ENCODE results near the gene MS4A6E. TPM values are rescaled to one million over a fixed set of nuclear protein-coding genes. Genes with fewer than 3 reads are reported as not detected.
"Not testable (repeated sequence)": the region's sequence is repeated elsewhere in the genome, so short reads cannot be mapped to it uniquely, and the experiment has no call there.

Gene MS4A6E
- total RNA-seq, 1 donor from 2014 or later: not detected

GRCh38 chr11:60301178-60301577 is 25.9 kb upstream of the MS4A6E start:
- no peak for DNase-seq (ENCODE audit: low read depth)
- TF ChIP-seq, protein P1, sequence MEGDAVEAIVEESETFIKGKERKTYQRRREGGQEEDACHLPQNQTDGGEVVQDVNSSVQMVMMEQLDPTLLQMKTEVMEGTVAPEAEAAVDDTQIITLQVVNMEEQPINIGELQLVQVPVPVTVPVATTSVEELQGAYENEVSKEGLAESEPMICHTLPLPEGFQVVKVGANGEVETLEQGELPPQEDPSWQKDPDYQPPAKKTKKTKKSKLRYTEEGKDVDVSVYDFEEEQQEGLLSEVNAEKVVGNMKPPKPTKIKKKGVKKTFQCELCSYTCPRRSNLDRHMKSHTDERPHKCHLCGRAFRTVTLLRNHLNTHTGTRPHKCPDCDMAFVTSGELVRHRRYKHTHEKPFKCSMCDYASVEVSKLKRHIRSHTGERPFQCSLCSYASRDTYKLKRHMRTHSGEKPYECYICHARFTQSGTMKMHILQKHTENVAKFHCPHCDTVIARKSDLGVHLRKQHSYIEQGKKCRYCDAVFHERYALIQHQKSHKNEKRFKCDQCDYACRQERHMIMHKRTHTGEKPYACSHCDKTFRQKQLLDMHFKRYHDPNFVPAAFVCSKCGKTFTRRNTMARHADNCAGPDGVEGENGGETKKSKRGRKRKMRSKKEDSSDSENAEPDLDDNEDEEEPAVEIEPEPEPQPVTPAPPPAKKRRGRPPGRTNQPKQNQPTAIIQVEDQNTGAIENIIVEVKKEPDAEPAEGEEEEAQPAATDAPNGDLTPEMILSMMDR (conservative IDR thresholded peaks at IDR 0.05; ENCODE audit: low read depth, low read length): no peak
- no peak overlapping the region for H3K4me3 ChIP-seq (ENCODE audit: low read depth, low read length)

- not testable (repeated sequence) for DNase-seq (ENCODE audit: low read depth); H3K4me3 ChIP-seq (ENCODE audit: low read depth, low read length)
Measured at GRCh38 chr11:60301884-60302283, 25.2 kb upstream of the MS4A6E start.

- DNase-seq (ENCODE audit: low read depth): no peak
- H3K4me3 ChIP-seq (ENCODE audit: low read depth, low read length): no peak overlapping the region
- TF ChIP-seq, protein P1 (conservative IDR thresholded peaks at IDR 0.05; ENCODE audit: low read depth, low read length): no peak
Measured at GRCh38 chr11:60303661-60304060, 23.4 kb upstream of the MS4A6E start.

GRCh38 chr11:60305906-60306619 is 21.0 kb upstream of the MS4A6E start:
- peak; percentile 33 for DNase-seq (ENCODE audit: low read depth)
- H3K4me3 ChIP-seq (ENCODE audit: low read depth, low read length): no peak overlapping the region
- TF ChIP-seq, protein P1 (conservative IDR thresholded peaks at IDR 0.05; ENCODE audit: low read depth, low read length): no peak

DNA sequence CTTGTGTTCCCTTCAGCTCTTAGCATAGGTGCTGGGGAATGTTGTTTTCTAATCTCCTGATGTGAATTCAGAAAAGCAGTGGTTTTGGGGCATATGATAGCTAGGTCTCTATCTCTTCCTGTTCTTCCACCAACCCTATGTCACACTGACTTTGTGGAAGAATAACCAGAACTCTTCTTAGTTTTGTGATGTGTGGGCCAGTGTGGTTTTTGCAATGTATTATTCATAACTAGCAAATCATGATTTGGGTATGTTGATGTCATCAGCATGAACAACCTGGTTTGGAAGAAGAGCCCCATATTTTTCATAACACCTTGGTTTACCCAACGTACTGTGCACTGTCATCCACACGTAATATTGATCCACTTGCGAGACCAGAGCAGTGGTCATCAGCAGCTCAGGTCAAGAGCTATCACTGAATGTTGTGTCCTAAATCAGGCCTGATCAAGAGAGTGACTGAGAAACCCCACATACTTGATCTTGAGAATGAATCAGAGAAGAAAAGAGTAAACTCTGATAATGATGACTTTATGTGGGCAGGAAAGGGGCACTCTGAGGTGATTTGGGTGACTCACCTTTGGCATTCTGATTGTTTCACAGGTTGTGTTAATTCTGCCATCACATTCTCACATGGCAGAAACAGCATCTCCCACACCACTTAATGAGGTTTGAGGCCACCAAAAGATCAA is 19.4 kb upstream of the MS4A6E start:
- DNase-seq (ENCODE audit: low read depth): no peak
- no peak overlapping the region for H3K4me3 ChIP-seq (ENCODE audit: low read depth, low read length)
- TF ChIP-seq, protein P1 (conservative IDR thresholded peaks at IDR 0.05; ENCODE audit: low read depth, low read length): no peak

DNA sequence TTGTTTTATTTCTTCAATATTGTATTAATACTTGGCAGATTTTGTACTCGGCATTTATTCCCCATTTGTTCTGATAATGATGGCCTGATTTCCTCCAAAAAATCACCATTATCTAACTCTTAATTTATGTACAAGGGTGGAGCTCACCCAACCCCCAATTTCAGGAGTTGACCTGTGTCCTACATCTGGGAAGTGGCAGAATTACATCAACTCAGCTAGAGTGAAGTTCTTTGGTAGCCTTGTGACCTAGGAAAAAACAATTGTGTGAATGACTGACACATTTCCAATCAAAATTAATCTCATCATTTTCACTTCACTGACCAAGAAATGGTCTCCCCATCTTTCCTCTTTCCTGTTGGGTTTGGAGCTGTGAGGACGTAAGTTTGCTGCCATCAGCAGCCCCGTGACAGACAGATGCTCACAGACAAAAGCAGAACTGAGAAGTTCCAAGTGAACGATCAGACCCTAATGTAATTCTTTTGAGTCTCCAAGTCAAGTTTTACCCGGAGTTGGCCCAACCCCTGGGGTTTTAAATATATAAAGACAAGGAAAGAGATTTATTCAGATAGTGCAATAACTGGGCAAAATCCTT is 16.6 kb upstream of the MS4A6E start:
- TF ChIP-seq, protein P1 (conservative IDR thresholded peaks at IDR 0.05; ENCODE audit: low read depth, low read length): no peak
- H3K4me3 ChIP-seq (ENCODE audit: low read depth, low read length): no peak overlapping the region
- no peak for DNase-seq (ENCODE audit: low read depth)

DNA sequence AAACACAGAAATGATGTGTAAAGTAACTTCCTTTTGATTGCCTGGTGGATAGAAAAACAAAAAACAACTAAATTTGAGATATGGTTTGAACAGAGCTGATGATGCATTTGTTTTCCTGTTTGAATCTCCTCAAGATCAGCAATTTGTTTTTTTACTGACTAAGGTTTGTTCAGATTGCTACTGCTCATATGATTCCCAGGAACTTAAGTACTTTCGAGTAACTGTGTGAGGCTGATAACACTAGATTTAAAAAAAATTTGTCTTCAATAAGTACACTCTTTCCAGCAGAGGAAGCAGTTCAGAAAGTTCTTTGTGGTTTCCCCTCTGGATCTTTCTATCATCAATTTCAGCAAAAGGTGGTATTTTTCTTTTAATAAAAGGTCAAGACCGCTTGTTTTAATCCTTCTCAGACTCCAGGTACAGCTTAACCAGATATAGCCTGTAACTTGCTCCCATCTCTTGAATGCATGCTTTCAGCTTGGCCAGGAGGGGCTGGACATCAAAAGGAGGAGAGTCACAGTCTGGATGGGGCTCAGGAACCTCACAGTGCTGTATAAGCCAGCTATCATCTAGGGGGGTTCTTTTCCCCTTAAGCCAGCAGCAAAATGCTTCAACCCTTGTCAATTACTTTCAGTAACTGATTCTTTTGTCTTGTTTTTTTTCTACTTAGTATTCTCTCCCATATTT is 12.3 kb upstream of the MS4A6E start:
- TF ChIP-seq, protein P1 (conservative IDR thresholded peaks at IDR 0.05; ENCODE audit: low read depth, low read length): no peak
- no peak for DNase-seq (ENCODE audit: low read depth)
- no peak overlapping the region for H3K4me3 ChIP-seq (ENCODE audit: low read depth, low read length)
